Measurements from ENCODE around the gene RNFT2.

Gene RNFT2

GRCh38 chr12:116707751-116708150 is 30.4 kb upstream of the RNFT2 start:
- peaks cover 36% of the 10 kb centered on the region for H3K27me3 Mint-ChIP-seq (ENCODE audit: low read depth)
- H3K4me1 Mint-ChIP-seq = peaks cover 44% of the 10 kb centered on the region

GRCh38 chr12:116708826-116709756 is 29.0 kb upstream of the RNFT2 start:
- peak overlapping the region in 2 of 3 experiments; percentile 9 to 30 for H3K4me3 Mint-ChIP-seq
- peaks cover 36% of the 10 kb centered on the region for H3K27me3 Mint-ChIP-seq (ENCODE audit: low read depth)
- H3K27ac Mint-ChIP-seq = peak overlapping the region in 1 of 3 experiments; percentile 44
- H3K4me1 Mint-ChIP-seq = peaks cover 52% of the 10 kb centered on the region
- peaks cover 8% of the 10 kb centered on the region for H3K36me3 Mint-ChIP-seq (ENCODE audit: low read depth)
- no peaks in the 10 kb centered on the region for H3K9me3 Mint-ChIP-seq
- TF ChIP-seq CTCF (IDR thresholded peaks at IDR 0.05; ENCODE audit: unreplicated experiment in 3 of 3) = peak; percentile 54 to 66 (median 62)

More at GRCh38 chr12:116707751-116708150, 30.4 kb upstream of the RNFT2 start:
- H3K36me3 Mint-ChIP-seq (ENCODE audit: low read depth) = peaks cover 8% of the 10 kb centered on the region
- H3K4me3 Mint-ChIP-seq = no peak overlapping the region
- no peak overlapping the region for H3K27ac Mint-ChIP-seq
- peaks cover 2% of the 10 kb centered on the region for H3K9me3 Mint-ChIP-seq
- no peak for TF ChIP-seq CTCF (IDR thresholded peaks at IDR 0.05; ENCODE audit: unreplicated experiment in 3 of 3)

- no peak for TF ChIP-seq CTCF (IDR thresholded peaks at IDR 0.05; ENCODE audit: unreplicated experiment in 3 of 3)
- no peaks in the 10 kb centered on the region for H3K9me3 Mint-ChIP-seq
- H3K36me3 Mint-ChIP-seq (ENCODE audit: low read depth) = peaks cover 8% of the 10 kb centered on the region
- H3K4me3 Mint-ChIP-seq = no peak overlapping the region
- H3K27ac Mint-ChIP-seq = no peak overlapping the region
- peaks cover 36% of the 10 kb centered on the region for H3K27me3 Mint-ChIP-seq (ENCODE audit: low read depth)
- peaks cover 52% of the 10 kb centered on the region for H3K4me1 Mint-ChIP-seq
These were observed 28.3 kb upstream of the RNFT2 start for GRCh38 chr12:116709768-116710167.

- peak overlapping the region in 2 of 3 experiments; percentile 10 to 36 for H3K27ac Mint-ChIP-seq
- H3K36me3 Mint-ChIP-seq (ENCODE audit: low read depth) = peaks cover 13% of the 10 kb centered on the region
- peak overlapping the region in 2 of 3 experiments; percentile 24 for H3K4me3 Mint-ChIP-seq
- H3K4me1 Mint-ChIP-seq = peaks cover 54% of the 10 kb centered on the region
- H3K9me3 Mint-ChIP-seq = no peaks in the 10 kb centered on the region
- peaks cover 36% of the 10 kb centered on the region for H3K27me3 Mint-ChIP-seq (ENCODE audit: low read depth)
- TF ChIP-seq CTCF (IDR thresholded peaks at IDR 0.05; ENCODE audit: unreplicated experiment in 3 of 3) = no peak
These were observed 27.6 kb upstream of the RNFT2 start for GRCh38 chr12:116710370-116711150.

- no peaks in the 10 kb centered on the region for H3K9me3 Mint-ChIP-seq
- H3K36me3 Mint-ChIP-seq (ENCODE audit: low read depth) = peaks cover 31% of the 10 kb centered on the region
- H3K4me3 Mint-ChIP-seq = no peak overlapping the region
- TF ChIP-seq CTCF (IDR thresholded peaks at IDR 0.05; ENCODE audit: unreplicated experiment in 3 of 3) = no peak
- peak overlapping the region in 1 of 3 experiments; percentile 29 for H3K27ac Mint-ChIP-seq
- peaks cover 75% of the 10 kb centered on the region for H3K4me1 Mint-ChIP-seq
- peaks cover 29% of the 10 kb centered on the region for H3K27me3 Mint-ChIP-seq (ENCODE audit: low read depth)
These were observed 25.4 kb upstream of the RNFT2 start for GRCh38 chr12:116712458-116713303.
